Endothelial cell of hepatic sinusoid (primary cell): ENCODE measurements around the gene ADPRS.

Experiments
- in situ Hi-C: cut with HindIII; loops from 2 replicates; pipeline ENCODE4 v1.10.0; 2017; ENCODE audit warnings: low sequenced_read_pairs

ADPRS gene

DNA sequence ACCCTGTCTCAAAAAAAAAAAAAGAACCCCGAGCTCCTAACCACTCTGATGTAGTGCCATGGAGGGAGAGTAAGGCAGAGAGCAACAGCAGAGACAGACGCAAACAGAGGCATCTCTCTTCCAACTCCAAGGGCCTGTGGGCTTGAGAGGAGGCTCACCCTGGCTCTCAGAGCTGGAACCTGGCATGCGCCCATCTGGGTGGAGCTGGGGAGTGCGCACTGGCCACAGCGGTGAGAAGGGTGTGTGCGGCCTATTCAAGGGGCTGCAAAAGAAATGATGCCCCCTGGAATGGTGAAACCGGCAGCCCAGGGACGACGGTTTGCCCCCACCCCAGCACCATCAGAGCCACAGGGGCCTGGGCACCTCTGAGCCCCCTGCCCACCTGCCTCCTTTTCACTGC lies 18.7 kb downstream of the ADPRS start:
- in situ Hi-C loops = no loop called here

GRCh38 chr1:36108314-36108713 lies 19.6 kb downstream of the ADPRS start:
- in situ Hi-C loops = no loop called here

DNA sequence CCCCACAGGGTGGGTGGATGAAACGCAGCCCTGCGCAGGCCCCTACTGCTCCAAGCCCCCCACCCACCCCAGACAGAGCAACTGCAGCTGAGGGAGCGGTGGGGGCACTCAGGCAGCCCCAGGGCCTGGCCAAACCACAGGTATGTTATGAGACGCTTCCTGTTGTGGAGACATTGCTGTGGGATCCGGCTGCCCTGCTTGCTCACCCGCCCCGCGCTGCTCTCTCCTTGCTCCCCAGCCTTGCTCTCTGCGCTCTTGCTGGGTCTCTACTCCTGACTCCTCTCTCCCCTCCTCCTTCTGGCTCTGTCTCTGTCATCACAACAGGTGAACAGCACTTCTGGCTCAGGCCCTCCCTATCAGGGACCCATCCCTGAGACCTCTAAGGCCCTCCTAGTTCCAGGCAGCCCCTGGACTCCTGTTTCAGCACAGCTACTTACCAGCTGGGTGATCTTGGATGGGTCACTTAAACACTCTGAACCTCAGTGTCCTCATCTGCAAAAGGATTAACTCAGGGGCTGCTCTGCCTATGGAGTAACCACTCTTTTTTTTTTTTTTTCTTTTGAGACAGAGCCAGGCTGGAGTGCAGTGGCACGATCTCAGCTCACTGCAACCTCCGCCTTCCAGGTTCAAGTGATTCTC lies 20.5 kb downstream of the ADPRS start:
- in situ Hi-C loops = no loop called here

DNA sequence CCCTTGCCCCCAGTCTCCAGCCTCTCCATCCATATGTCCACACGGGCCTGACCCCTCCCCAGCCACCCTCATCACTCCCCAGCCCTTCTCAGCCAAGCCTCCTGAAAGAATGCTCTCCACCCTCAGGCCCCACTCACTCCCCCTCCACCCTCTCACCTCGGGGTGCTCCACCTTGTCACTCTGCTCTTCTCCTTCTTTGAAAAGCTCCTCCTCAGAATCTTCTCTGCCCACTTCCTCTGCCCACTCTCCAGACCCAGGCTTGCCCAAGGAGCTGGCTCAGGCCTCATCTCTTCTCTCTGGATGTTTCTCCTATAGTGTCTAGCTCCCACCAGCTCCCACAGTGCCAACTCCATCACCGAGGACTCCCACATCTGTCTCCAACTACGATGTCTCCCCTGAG lies 22.5 kb downstream of the ADPRS start:
- in situ Hi-C loops = no loop called here

DNA sequence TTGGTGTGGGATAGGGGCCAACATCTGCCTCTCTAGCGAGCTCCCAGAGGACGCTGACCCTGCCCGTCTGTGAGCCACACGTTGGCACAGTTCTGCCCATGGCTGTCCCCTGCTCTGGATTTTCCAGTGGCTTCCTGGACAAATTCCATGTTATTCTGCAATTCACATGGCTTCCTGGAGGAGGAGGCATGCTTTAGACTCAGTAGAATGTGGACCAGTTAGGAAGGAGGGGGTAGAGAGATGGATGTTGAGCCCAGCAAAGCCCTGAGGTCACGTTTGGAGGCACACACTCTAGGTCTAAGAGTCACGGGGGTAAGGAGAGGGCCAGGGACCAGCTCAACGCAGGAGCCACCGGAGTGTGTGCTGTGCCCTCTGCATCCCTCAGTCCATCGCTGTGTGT lies 24.1 kb downstream of the ADPRS start:
- in situ Hi-C loops = no loop called here

- in situ Hi-C loops = no loop called here
These were observed 25.7 kb downstream of the ADPRS start for GRCh38 chr1:36114371-36114770.

GRCh38 chr1:36115200-36115669 lies 26.5 kb downstream of the ADPRS start:
- in situ Hi-C loops = loop anchor here (5.0 kb wide), 2 partner anchors 73 to 167 kb away; no protein-coding TSS in a partner anchor

GRCh38 chr1:36115931-36116330 lies 27.2 kb downstream of the ADPRS start:
- in situ Hi-C loops = loop anchor here (5.0 kb wide), 2 partner anchors 74 to 166 kb away; no protein-coding TSS in a partner anchor

GRCh38 chr1:36116901-36117300 lies 28.2 kb downstream of the ADPRS start:
- in situ Hi-C loops = loop anchor here (5.0 kb wide), 2 partner anchors 75 to 165 kb away; no protein-coding TSS in a partner anchor

- in situ Hi-C loops = loop anchor here (5.0 kb wide), 2 partner anchors 76 to 164 kb away; no protein-coding TSS in a partner anchor
These were observed 29.9 kb downstream of the ADPRS start for GRCh38 chr1:36118447-36119204.

GRCh38 chr1:36119456-36119855 lies 30.8 kb downstream of the ADPRS start:
- in situ Hi-C loops = loop anchor here (5.0 kb wide), 2 partner anchors 77 to 163 kb away; no protein-coding TSS in a partner anchor

- in situ Hi-C loops = no loop called here
These were observed 33.7 kb downstream of the ADPRS start for GRCh38 chr1:36122062-36123030.

- in situ Hi-C loops = no loop called here
These were observed 34.7 kb downstream of the ADPRS start for GRCh38 chr1:36123356-36123755.

GRCh38 chr1:36124404-36125128 lies 35.9 kb downstream of the ADPRS start:
- in situ Hi-C loops = no loop called here

DNA sequence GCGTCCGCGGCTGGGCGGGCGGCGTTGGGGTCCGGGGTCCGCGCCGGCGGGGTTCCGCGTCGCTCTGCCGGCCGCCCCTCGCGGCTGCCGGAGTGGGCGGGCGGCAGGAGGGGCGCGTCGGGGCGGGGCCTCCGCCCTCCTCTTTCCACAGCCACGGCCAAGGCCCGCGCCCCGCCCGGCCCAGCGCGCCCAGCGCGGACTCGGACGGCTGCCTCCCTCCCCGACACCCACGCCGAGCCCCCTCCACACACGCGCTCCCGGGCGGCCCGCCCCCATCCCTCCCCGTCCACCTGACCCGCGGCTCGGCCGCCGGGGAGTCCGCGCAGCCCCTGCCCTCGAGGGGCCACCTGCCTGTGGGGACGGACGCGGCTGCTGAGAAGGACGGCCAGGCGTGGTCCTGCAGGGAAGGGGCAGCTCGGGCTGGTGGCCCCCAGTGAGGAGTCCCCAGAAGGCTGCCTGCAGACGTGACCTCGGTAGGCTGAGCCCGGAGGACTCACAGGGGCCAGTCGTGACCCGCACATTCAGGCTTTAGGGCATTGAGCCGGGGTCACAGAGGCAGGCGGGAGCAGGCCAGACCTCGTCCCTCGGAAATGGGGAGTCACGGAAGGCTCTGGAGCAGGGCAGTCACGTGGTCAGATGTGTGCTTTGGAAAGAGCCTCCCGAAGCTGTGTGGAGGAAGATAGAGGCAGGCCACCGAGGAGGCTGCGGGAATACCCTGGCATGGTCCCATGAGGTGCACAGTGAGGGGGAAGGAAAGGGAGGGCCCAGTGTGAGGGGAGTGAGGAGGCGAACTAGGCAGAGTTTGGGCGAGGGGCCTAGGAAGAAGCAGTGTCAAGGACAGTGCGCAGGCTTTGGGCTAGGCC lies 36.7 kb downstream of the ADPRS start, which contains the start of gene COL8A2:
Gene COL8A2 (minus strand): TSS at position 94 of the 863 bp plus-strand sequence. CDS start 24,980 bp downstream, outside the sequence.
- in situ Hi-C loops = no loop called here

DNA sequence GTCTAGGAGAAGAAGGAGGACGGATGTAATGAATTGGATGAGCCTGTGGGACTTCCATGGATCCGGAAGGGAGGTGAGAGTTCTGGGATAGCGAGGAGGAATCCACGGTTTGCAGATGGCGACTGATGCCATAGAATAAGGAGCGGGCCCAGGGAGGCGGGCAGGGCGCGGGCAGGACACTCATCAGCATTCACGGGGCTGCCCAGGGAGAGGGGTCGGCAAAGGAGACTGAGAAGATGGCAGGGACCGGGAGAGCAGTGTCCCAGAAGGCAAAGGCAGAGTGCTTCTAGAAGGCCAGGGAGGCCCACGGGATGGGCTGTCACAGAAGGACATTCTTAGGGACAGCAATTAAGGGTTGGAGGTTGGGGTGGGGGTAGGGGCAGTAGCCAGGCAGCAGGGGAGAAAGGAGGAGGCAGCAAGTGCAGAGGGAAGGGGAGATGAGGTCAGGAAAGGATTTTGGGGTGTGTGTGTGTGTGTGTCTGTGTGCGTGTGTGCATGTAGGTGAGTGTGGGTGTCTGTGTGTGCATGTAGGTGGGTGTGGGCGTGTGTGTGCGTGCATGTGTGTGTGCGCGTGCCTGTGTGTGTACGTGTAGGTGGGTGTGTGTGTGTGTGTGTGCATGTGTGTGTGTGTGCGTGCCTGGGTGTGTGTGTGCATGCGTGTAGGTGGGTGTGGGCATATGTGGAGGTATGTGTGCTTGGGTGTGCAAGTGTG lies 37.5 kb downstream of the ADPRS start:
- in situ Hi-C loops = no loop called here

- in situ Hi-C loops = no loop called here
These were observed 38.3 kb downstream of the ADPRS start for GRCh38 chr1:36126797-36127500.
